Stomach (tissue), 4 donors: Measurements from ENCODE around the gene SIM2.
"Not testable (repeated sequence)": the region's sequence is repeated elsewhere in the genome, so short reads cannot be mapped to it uniquely, and the experiment has no call there.

Experiments used
- POLR2A ChIP-seq, 4 donors: fragments of 450-650 bp; IDR thresholded peaks; one replicate each; pipeline ENCODE4 v1.6.1; 2016; ENCODE audit warnings: antibody characterized with exemption in 4 of 4, control low read depth in 2 of 4, mild to moderate bottlenecking in 1 of 4, moderate library complexity in 1 of 4
- TF ChIP-seq, protein P1 (sequence below), 7 experiments: fragments of 450-650 bp in 4 of 7; fragments of 200-600 bp in 3 of 7; sonication (generic) in 3 of 7; IDR thresholded peaks; one replicate each; pipeline ENCODE4 v1.5.1; 2016 to 2019; ENCODE audit warnings: antibody characterized with exemption in 7 of 7, control low read depth in 2 of 7, mild to moderate bottlenecking in 1 of 7

- not testable (repeated sequence) for TF ChIP-seq POLR2A (IDR thresholded peaks at IDR 0.05)
- TF ChIP-seq, protein P1, sequence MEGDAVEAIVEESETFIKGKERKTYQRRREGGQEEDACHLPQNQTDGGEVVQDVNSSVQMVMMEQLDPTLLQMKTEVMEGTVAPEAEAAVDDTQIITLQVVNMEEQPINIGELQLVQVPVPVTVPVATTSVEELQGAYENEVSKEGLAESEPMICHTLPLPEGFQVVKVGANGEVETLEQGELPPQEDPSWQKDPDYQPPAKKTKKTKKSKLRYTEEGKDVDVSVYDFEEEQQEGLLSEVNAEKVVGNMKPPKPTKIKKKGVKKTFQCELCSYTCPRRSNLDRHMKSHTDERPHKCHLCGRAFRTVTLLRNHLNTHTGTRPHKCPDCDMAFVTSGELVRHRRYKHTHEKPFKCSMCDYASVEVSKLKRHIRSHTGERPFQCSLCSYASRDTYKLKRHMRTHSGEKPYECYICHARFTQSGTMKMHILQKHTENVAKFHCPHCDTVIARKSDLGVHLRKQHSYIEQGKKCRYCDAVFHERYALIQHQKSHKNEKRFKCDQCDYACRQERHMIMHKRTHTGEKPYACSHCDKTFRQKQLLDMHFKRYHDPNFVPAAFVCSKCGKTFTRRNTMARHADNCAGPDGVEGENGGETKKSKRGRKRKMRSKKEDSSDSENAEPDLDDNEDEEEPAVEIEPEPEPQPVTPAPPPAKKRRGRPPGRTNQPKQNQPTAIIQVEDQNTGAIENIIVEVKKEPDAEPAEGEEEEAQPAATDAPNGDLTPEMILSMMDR (IDR thresholded peaks at IDR 0.05): not testable (repeated sequence)
These were observed 41.6 kb upstream of the SIM2 start for GRCh38 chr21:36657290-36657689.
